ENCODE measurements around the gene PPWD1.
"Not testable (repeated sequence)": the region's sequence is repeated elsewhere in the genome, so short reads cannot be mapped to it uniquely, and the experiment has no call there.

Gene PPWD1

DNA sequence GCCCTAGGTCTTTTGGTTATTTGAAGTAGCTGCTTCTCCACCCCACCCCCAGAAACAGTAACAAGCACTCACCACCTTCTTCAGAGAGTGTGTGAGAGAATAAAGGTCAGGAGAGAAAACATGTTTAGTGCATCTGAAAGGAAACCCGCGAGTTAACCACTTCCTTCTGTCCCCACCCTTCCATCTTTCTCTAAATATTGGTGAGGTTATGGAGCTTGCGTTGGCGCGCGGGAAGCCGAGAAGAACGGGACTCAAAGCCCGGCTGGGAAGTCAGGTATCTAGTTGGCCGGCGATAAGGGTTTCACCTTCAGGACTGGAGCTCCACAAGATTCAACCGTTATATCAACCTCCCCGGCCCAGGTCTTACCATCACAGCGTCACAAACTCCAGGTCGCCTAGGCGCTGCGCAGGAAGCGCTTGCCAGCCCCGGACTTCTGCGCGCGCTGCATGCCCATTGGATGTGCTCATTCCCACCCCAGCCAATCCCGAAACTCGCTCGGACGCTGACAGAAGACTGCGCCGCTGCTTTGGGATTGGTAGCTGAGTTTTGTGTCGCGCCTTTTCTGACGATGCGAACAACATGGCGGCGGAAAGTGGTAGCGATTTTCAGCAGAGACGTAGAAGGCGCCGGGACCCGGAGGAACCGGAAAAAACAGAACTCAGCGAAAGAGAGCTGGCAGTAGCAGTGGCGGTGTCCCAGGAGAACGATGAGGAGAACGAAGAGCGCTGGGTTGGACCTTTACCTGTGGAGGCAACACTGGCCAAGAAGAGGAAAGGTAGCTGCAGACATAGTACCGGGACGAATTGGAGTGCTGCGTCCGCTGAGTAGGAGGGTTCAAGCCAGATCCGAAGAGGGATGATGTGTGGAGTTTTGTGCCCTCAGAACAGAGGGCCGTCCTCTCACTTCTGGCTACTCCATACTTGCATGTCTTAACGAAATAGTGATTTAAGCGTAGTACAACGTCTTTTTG lies at the start of gene PPWD1, which contains the start of gene CENPK:
Gene PPWD1 (plus strand): TSS at position 566 of the 971 bp plus-strand sequence. CDS start 15 bp downstream, at position 581.
Gene CENPK (minus strand): TSS at position 438 of the 971 bp plus-strand sequence. CDS start 8,261 bp downstream, outside the sequence.
- DNase-seq: peak; percentile 89

- DNase-seq: no peak
Observed at GRCh38 chr5:65525726-65526125, 37.4 kb upstream of the PPWD1 start.

GRCh38 chr5:65530904-65531303 lies 32.2 kb upstream of the PPWD1 start:
- DNase-seq: no peak

- no peak for DNase-seq
Observed at GRCh38 chr5:65535529-65535987, 27.5 kb upstream of the PPWD1 start.

GRCh38 chr5:65539827-65540226 lies 23.3 kb upstream of the PPWD1 start:
- DNase-seq: no peak

DNA sequence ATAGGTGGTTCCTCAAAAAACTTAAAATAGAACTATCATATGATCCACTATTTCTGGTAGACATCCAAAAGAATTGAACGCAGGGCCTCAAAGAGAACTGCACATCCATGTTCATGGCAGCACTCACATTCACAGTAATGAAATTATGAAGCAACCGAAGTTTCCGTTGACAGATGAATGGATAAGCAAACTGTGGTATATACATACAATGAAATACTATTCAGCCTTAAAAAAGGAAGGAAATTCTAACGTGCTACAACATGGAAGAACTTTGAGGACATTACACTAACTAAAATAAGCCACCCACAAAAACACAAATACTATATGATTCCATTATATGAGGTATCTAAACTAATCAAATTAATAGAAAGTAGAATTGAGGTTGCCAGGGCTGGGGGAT lies 18.6 kb upstream of the PPWD1 start:
- DNase-seq: no peak

DNA sequence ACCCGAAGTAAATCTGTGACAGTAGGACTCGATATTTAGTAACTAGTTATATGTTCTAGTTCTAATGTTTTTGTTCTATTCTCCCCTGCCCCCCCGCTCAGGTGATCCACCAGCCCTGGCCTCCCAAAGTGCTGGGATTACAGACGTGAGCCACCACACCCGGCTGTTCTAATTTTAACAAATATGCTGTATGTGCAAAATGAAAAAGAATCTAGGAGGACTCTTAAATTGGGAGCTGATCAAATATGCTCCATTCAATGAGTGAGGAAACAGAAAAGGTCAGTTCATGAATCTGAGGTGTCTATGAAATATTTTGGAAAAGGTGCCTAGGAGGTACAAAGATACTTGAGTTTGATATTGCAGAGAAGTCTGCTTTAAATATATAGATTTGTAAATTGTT lies 17.0 kb upstream of the PPWD1 start:
- DNase-seq: no peak

DNA sequence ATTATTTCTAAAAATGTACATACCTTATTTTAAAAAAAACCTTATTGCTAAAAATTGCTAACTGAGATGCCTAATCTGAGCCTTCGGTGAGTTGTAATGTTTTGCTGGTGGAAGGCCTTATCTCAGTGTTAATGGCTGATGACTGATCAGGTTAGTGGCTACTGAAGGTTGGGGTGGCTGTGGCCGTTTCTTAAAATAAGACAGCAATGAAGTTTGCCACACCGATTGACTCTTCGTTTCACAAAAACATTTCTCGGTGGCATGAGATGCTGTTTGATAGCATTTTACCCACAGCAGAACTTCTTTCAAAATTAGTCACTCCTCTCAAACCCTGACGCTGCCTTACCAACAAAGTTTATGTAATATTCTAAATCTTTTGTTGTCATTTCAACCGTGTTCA lies 14.8 kb upstream of the PPWD1 start:
- DNase-seq: no peak

DNA sequence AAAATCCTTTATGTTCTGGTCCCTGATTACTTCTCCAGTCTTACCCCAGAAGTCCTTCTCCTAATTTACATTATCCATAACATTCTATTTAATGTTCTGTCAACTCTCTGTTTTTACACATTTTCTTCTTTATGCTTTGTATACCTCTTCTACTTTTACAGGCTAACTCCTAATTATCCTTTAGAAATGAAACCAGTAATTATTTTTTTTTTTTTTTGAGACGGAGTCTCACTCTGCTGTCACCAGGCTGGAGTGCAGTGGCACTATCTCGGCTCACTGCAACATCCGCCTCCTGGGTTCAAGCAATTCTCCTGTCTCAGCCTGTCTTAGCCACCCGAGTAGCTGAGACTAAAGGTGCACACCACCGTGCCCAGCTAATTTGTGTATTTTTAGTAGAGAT lies 9.2 kb upstream of the PPWD1 start:
- no peak for DNase-seq

- DNase-seq: no peak
Observed at GRCh38 chr5:65555287-65555686, 7.8 kb upstream of the PPWD1 start.

DNA sequence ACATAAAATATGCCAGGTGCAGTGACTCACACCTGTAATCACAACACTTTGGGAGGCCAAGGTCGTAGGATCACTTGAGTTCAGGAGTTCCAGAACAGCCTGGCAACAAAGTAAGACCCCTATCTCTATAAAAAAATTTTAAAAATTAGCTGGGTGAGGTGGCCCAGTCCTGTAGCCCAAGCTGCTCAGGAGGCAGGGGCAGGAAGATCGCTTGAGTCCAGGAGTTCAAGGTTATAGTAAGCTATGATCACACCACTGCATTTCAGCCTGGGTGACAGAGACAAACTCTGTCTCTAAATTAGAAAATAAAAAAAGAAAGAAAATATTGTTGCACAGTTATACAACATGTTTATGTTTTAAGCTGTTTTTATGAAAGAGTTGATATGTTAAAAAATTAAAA lies 6.9 kb upstream of the PPWD1 start:
- DNase-seq: no peak

- no peak for DNase-seq
Observed at GRCh38 chr5:65556718-65557117, 6.4 kb upstream of the PPWD1 start.

- DNase-seq: no peak
Observed at GRCh38 chr5:65563777-65564176, 681 bp downstream of the PPWD1 start.

DNA sequence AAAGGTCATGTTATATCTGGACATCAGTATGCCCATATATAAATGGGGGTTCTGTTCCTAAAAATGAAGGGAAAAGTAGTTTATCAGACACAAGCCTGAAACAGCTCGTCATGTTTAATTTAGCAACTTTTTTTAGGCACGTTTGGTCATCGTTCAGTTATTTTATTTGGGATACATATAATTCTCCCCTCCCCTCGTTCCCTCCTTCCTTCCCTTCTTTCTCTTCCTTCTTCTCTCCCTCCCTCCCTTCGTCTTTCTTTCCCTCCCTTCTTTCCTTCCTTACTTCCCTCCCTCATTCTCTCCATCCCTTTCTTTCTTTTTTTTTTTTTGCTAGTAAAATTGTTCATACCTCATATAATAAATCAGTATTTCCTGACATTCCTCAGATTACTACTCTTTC lies 3.4 kb downstream of the PPWD1 start:
- no peak for DNase-seq

- no peak for DNase-seq
Observed at GRCh38 chr5:65570598-65571226, 7.6 kb downstream of the PPWD1 start.

- no peak for DNase-seq
Observed at GRCh38 chr5:65577141-65577540, 14.0 kb downstream of the PPWD1 start.

DNA sequence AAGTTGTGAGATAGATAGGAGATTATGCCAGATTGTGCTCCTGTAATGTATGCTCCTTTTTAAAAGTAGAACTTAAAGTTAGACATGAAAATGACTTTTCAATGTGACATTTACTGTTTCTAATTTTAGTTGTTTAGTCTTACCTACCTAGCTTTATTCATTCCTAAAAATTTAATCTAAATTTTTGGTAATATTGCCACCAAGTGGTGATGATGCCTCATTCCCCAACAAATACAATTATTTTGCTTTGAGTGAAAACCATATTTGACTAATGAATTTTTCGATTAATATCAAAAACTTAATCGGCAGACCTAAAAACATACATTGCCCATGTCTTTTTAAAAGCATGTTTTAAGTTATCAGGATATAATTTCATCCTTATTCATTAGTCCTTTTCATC lies 25.6 kb downstream of the PPWD1 start:
- DNase-seq: no peak

DNA sequence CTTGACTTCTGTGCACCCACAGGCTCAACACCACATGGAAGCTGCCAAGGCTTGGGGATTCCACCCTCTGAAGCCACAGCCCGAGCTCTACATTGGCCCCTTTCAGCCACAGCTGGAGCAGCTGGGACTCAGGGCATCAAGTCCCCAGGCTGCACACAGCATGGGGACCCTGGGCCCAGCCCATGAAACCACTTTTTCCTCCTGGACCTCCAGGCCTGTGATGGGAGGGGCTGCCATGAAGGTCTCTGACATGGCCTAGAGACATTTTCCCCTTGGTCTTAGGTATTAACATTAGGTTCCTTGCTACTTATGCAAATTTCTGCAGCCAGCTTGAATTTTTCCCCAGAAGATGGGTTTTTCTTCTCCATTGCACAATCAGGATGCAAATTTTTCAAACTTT lies 38.7 kb downstream of the PPWD1 start:
- DNase-seq: not testable (repeated sequence)

DNA sequence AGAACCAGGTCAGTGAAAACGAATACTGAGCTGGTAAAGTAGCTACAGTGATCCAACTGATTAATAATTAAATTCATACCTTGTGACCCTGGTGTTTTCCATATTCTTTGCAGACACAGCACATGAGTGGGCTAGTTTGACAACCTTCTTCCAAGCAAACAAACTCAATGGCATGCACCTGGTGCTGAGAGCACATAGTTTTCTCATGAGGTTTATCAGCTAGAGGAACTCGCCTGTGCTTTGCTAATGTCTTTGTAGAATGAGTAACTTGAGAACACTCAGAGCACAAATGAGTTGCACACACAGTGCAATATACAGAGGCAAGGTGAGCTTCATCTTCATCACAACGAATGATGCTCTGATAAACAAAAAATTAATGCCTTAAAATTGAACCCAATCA lies 48.4 kb downstream of the PPWD1 start:
- no peak for DNase-seq

DNA sequence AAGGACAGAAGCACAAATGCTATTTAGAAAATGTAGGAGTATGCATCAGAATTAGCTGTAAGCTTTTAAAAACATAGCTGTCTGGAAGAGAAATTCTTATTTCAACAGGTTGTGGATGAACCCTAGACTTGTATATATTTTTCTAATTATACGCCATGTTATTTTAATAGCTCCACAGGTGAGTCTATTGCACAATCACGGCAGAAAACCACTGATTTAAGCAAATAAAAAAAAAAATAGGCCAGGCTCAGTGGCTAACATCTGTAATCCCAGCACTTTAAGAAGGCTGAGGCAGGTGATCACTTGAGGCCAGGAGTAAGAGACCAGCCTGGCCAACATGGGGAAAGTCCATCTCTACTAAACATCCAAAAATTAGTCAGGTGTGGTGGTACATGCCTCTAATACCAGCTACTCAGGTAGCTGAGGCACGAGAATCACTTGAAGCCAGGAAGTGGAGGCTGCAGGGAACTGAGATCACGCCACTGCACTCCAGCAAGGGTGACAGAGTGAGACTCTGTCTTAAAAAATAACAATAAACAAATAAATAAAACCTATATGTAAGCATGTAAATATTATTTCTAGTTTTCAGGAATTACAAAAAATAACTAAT lies 49.3 kb downstream of the PPWD1 start:
- no peak for DNase-seq

GRCh38 chr5:65620021-65620420 lies 56.9 kb downstream of the PPWD1 start:
- no peak for DNase-seq

GRCh38 chr5:65621961-65622360 lies 58.9 kb downstream of the PPWD1 start:
- DNase-seq: not testable (repeated sequence)

GRCh38 chr5:65623482-65623881 lies 60.4 kb downstream of the PPWD1 start:
- DNase-seq: no peak

Data from amniotic stem cell (primary cell).